Measurements from ENCODE around the gene SLC9A3.

DNA sequence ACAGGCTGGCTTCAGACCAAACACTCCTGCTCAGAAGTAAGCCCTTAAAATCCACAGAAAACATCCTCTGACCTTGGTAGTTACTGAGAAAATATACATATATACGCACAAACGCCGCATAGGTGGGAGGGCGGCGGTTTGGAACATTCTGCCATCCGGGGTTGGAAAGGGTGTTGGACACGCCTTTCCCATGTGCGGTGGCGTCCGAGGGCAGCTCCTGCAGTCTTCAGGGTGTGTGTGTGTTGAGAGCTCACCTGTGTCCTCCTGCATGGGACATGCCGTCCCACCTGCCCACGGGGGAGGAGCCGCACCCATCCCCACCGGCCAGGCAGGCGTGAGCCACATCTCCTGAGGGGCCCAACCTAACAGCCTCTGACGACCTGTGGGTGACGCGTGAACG is 28.2 kb downstream of the SLC9A3 start:
- TF ChIP-seq, protein P1, sequence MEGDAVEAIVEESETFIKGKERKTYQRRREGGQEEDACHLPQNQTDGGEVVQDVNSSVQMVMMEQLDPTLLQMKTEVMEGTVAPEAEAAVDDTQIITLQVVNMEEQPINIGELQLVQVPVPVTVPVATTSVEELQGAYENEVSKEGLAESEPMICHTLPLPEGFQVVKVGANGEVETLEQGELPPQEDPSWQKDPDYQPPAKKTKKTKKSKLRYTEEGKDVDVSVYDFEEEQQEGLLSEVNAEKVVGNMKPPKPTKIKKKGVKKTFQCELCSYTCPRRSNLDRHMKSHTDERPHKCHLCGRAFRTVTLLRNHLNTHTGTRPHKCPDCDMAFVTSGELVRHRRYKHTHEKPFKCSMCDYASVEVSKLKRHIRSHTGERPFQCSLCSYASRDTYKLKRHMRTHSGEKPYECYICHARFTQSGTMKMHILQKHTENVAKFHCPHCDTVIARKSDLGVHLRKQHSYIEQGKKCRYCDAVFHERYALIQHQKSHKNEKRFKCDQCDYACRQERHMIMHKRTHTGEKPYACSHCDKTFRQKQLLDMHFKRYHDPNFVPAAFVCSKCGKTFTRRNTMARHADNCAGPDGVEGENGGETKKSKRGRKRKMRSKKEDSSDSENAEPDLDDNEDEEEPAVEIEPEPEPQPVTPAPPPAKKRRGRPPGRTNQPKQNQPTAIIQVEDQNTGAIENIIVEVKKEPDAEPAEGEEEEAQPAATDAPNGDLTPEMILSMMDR (IDR thresholded peaks at IDR 0.05), result no peak
- TF ChIP-seq POLR2A (IDR thresholded peaks at IDR 0.05), result no peak
- no peak for TF ChIP-seq POLR2AphosphoS5 (IDR thresholded peaks at IDR 0.05)

Measured in prostate gland (tissue), 2 donors.